K562 (cell line): ENCODE results near the gene SLC36A1. TPM values are rescaled to one million over a fixed set of nuclear protein-coding genes. Genes with fewer than 3 reads are reported as not detected.

ENCODE experiments used
- CBX1 ChIP-seq: sonication (generic); IDR thresholded peaks from 2 replicates; pipeline ENCODE4 v1.6.1; 2016; ENCODE audit warnings: antibody characterized with exemption, low read depth, mild to moderate bottlenecking
- ERF ChIP-seq: fragments of 450-650 bp; formaldehyde crosslinking; IDR thresholded peaks from 2 replicates; pipeline ENCODE4 v1.4.0; 2020; ENCODE audit warnings: mild to moderate bottlenecking, mixed read lengths
- ETS2 ChIP-seq: IDR thresholded peaks from 2 replicates; pipeline ENCODE4 v1.6.1; 2016; ENCODE audit warnings: borderline replicate concordance, missing genetic modification characterization, mild to moderate bottlenecking, moderate library complexity, missing compliant biosample characterization; ENCODE audit not compliant: poor library complexity, severe bottlenecking
- HDAC2 ChIP-seq: fragments of 450-650 bp; IDR thresholded peaks from 2 replicates; pipeline ENCODE4 v1.6.1; 2016; ENCODE audit warnings: mild to moderate bottlenecking
- IFI16 ChIP-seq: fragments of 250-450 bp; sonication (Bioruptor Pico); IDR thresholded peaks from 2 replicates; pipeline ENCODE4 v2.1.2; 2022; ENCODE audit warnings: mild to moderate bottlenecking, inconsistent platforms
- IRF9 ChIP-seq: fragments of 450-650 bp; IDR thresholded peaks from 2 replicates; pipeline ENCODE4 v1.6.1; 2016; ENCODE audit warnings: missing biosample characterization, missing genetic modification characterization
- JUN ChIP-seq, 2 experiments: sonication (generic) in 1 of 2; formaldehyde crosslinking in 1 of 2; IDR thresholded peaks; 2 replicates each; pipeline versions ENCODE4 v1.6.1 to v1.8.0; 2012 to 2022; ENCODE audit warnings: borderline replicate concordance in 2 of 2, mild to moderate bottlenecking in 2 of 2, improper control_type of control experiment in 1 of 2, low read depth in 1 of 2, low read length in 1 of 2, missing genetic modification reagents in 1 of 2
- LCOR ChIP-seq: sonication (generic); formaldehyde crosslinking; IDR thresholded peaks from 2 replicates; pipeline ENCODE4 v1.8.0; 2022; ENCODE audit warnings: mild to moderate bottlenecking, missing genetic modification reagents
- NFIC ChIP-seq: fragments of 450-650 bp; IDR thresholded peaks from 2 replicates; pipeline ENCODE4 v1.6.1; 2017; ENCODE audit warnings: mild to moderate bottlenecking, inconsistent platforms
- PHF8 ChIP-seq: fragments of 200-600 bp; sonication (generic); IDR thresholded peaks from 2 replicates; pipeline ENCODE4 v1.6.1; 2012; ENCODE audit warnings: mixed run types, mild to moderate bottlenecking, inconsistent platforms, low read length, moderate library complexity, borderline replicate concordance
- PKNOX1 ChIP-seq: fragments of 450-650 bp; IDR thresholded peaks from 2 replicates; pipeline ENCODE4 v1.6.1; 2016
- PML ChIP-seq: IDR thresholded peaks from 2 replicates; pipeline ENCODE4 v1.6.1; 2012; ENCODE audit warnings: low read length, inconsistent platforms
- RBM14 ChIP-seq: fragments of 200-400 bp; formaldehyde crosslinking; IDR thresholded peaks from 2 replicates; pipeline ENCODE4 v1.6.1; 2018; ENCODE audit warnings: low read depth, mild to moderate bottlenecking, low read length, moderate library complexity, borderline replicate concordance; ENCODE audit not compliant: insufficient read depth
- SETDB1 ChIP-seq: IDR thresholded peaks from one replicate; pipeline ENCODE4 v1.6.1; 2012; ENCODE audit warnings: low read length, control low read depth, inconsistent platforms
- SIRT6 ChIP-seq: IDR thresholded peaks from one replicate; pipeline ENCODE4 v1.6.1; 2012; ENCODE audit warnings: low read depth, mild to moderate bottlenecking, control low read depth, inconsistent platforms, low read length, moderate library complexity
- SMAD4 ChIP-seq: fragments of 250-450 bp; sonication (Bioruptor Pico); conservative IDR thresholded peaks from 2 replicates; pipeline ENCODE4 v1.8.0; 2021; ENCODE audit warnings: inconsistent platforms, mild to moderate bottlenecking, moderate library complexity
- TAF7 ChIP-seq: fragments of 450-650 bp; IDR thresholded peaks from 2 replicates; pipeline ENCODE4 v1.6.1; 2016; ENCODE audit warnings: missing genetic modification characterization, missing compliant biosample characterization
- XRCC4 ChIP-seq: IDR thresholded peaks from one replicate; pipeline ENCODE4 v1.6.1; 2011; ENCODE audit not compliant: insufficient read depth, insufficient read length; ENCODE audit errors: extremely low read depth
- ZNF124 ChIP-seq: sonication (generic); formaldehyde crosslinking; IDR thresholded peaks from 2 replicates; pipeline ENCODE4 v1.8.1; 2022; ENCODE audit warnings: missing genetic modification reagents
- ZNF133 ChIP-seq: fragments of 250-450 bp; sonication (Bioruptor Pico); IDR thresholded peaks from 2 replicates; pipeline ENCODE4 v1.4.0; 2020; ENCODE audit warnings: mild to moderate bottlenecking
- ZNF23 ChIP-seq: fragments of 250-450 bp; sonication (Bioruptor Pico); IDR thresholded peaks from 2 replicates; pipeline ENCODE4 v1.4.0; 2020; ENCODE audit warnings: mild to moderate bottlenecking
- polyA plus RNA-seq, 8 experiments: library from polyadenylated mRNA; depleted of rRNA in 4 of 8; stranded (reverse) in 5 of 8; unstranded in 3 of 8; fragments of >200 nt; fragmentation: Nextera tagmentation in 2 of 8; fragmentation: Illumina TruSeq in 1 of 8; extraction: Ambion mirVana in 2 of 8; extraction: Trizol in 1 of 8; gene quantifications; 2 replicates each; pipeline versions ENCODE4 v1.2.1 to v1.2.3, GENCODE V29; 2011 to 2014; ENCODE audit warnings: inconsistent platforms in 1 of 8, missing spikeins in 1 of 8
- total RNA-seq, 7 experiments: library from RNA; depleted of rRNA in 6 of 7; stranded (reverse); fragments of >200 nt in 6 of 7; fragmentation: Illumina TruSeq in 2 of 7; extraction: Trizol in 2 of 7; gene quantifications; 2 replicates each; pipeline versions ENCODE4 v1.2.1 to v1.2.3, GENCODE V29; 2011 to 2021; ENCODE audit warnings: low replicate concordance in 1 of 7
- TF ChIP-seq, protein P1 (sequence below): fragments of 250-450 bp; sonication (Bioruptor Pico); IDR thresholded peaks from 2 replicates; pipeline ENCODE4 v1.5.0; 2022; ENCODE audit warnings: mild to moderate bottlenecking
- TF ChIP-seq, protein P2 (sequence below): fragments of 450-650 bp; formaldehyde crosslinking; IDR thresholded peaks from 2 replicates; pipeline ENCODE4 v1.4.0; 2020; ENCODE audit warnings: mild to moderate bottlenecking, moderate library complexity
- TF ChIP-seq, protein P3 (sequence below), 2 experiments: fragments of 250-450 bp in 1 of 2; fragments of 450-650 bp in 1 of 2; sonication (Bioruptor Pico) in 1 of 2; IDR thresholded peaks; 2 replicates each; pipeline versions ENCODE4 v1.6.1 to v1.8.0; 2016 to 2021; ENCODE audit warnings: mild to moderate bottlenecking in 2 of 2, moderate library complexity in 2 of 2, missing compliant biosample characterization in 1 of 2, missing genetic modification characterization in 1 of 2

The SLC36A1 gene
- total and polyA plus RNA-seq, 9 of the 15 experiments (the other 6 are each of a cell fraction or from before 2014, with no cell fraction given), result 1.6 to 8.4 (median 4.6) TPM

DNA sequence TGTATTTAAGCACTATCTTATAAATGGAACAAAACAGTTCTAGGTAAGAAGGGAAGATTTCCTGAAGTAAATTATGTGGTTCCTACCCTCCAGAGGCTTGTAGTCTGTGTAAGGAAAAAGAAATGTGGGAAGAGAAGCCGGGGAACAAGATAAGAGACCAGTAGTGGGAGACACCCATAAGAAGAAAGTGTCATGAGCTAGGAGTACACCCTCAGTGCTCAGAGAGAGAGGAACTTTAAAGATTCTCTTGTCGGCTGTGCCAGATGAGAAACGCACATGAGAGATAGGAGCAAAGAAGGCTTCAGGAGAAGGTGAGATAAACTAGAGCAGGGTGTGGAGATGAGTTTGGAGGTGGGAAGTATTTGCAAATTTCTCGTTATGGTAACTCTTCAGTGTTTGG lies 18.1 kb downstream of the SLC36A1 start (continued):
- TF ChIP-seq SETDB1 (no peak), NFIC (peak; percentile 82), TAF7 (tag) (no peak), ERF (CRISPR knock-in tag) (no peak), XRCC4 (no peak), PHF8 (no peak), HDAC2 (peak; percentile 47; the same call in 1 of the 2 replicates), SIRT6 (no peak), RBM14 (no peak), ZNF133 (CRISPR knock-in tag) (no peak), ZNF23 (CRISPR knock-in tag) (no peak), ZNF124 (CRISPR knock-in tag) (no peak), CBX1 (no peak), IFI16 (CRISPR knock-in tag) (no peak), PKNOX1 (no peak), LCOR (CRISPR knock-in tag) (no peak), JUN (IDR thresholded peaks at IDR 0.05; ENCODE audit: borderline replicate concordance, low read depth, low read length) (no peak), JUN (CRISPR knock-in tag; IDR thresholded peaks at IDR 0.05; ENCODE audit: borderline replicate concordance) (no peak), ETS2 (tag) (no peak), IRF9 (no peak), SMAD4 (CRISPR knock-in tag) (0 out of 2 replicates have a peak, but pooled peaks have one; percentile 35), PML (peak; percentile 85)
- TF ChIP-seq, protein P1, sequence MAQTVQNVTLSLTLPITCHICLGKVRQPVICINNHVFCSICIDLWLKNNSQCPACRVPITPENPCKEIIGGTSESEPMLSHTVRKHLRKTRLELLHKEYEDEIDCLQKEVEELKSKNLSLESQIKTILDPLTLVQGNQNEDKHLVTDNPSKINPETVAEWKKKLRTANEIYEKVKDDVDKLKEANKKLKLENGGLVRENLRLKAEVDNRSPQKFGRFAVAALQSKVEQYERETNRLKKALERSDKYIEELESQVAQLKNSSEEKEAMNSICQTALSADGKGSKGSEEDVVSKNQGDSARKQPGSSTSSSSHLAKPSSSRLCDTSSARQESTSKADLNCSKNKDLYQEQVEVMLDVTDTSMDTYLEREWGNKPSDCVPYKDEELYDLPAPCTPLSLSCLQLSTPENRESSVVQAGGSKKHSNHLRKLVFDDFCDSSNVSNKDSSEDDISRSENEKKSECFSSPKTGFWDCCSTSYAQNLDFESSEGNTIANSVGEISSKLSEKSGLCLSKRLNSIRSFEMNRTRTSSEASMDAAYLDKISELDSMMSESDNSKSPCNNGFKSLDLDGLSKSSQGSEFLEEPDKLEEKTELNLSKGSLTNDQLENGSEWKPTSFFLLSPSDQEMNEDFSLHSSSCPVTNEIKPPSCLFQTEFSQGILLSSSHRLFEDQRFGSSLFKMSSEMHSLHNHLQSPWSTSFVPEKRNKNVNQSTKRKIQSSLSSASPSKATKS, result no peak
- TF ChIP-seq, protein P2, sequence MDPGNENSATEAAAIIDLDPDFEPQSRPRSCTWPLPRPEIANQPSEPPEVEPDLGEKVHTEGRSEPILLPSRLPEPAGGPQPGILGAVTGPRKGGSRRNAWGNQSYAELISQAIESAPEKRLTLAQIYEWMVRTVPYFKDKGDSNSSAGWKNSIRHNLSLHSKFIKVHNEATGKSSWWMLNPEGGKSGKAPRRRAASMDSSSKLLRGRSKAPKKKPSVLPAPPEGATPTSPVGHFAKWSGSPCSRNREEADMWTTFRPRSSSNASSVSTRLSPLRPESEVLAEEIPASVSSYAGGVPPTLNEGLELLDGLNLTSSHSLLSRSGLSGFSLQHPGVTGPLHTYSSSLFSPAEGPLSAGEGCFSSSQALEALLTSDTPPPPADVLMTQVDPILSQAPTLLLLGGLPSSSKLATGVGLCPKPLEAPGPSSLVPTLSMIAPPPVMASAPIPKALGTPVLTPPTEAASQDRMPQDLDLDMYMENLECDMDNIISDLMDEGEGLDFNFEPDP, result no peak
- TF ChIP-seq, protein P3, sequence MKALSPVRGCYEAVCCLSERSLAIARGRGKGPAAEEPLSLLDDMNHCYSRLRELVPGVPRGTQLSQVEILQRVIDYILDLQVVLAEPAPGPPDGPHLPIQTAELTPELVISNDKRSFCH (CRISPR knock-in tag; IDR thresholded peaks at IDR 0.05), result no peak
- TF ChIP-seq, protein P3 (tag; IDR thresholded peaks at IDR 0.05), result no peak
